CD4-positive, alpha-beta T cell (primary cell): Measurements from ENCODE around the gene ANKRD65. TPM values are rescaled to one million over a fixed set of nuclear protein-coding genes. Genes with fewer than 3 reads are reported as not detected.
A peak's percentile ranks its signal among the peaks of the same experiment; 100 is the strongest.

Source experiments
- ATAC-seq: fragments of 200-7000 bp; cut with Tn5 transposase; one replicate; pipeline ENCODE4 v1.10.0; 2022; ENCODE audit warnings: mild to moderate bottlenecking; ENCODE audit not compliant: poor library complexity
- CTCF ChIA-PET: fragments of 350-600 bp; sonication (Branson Sonifier 250); formaldehyde crosslinking; loops from one replicate; lab custom pipeline; 2021; ENCODE audit warnings: antibody characterized with exemption, inconsistent platforms; lab: Charles Lee
- POLR2A ChIA-PET: fragments of 350-600 bp; sonication (Branson Sonifier 250); formaldehyde crosslinking; loops from one replicate; lab custom pipeline; 2021; ENCODE audit warnings: antibody characterized with exemption, inconsistent platforms; lab: Charles Lee
- DNase-seq, 14 experiments: peaks; one replicate each; pipeline ENCODE4 v3.0.0-alpha.2; 2013 to 2020; ENCODE audit warnings: mixed read lengths in 2 of 14
- H3K27ac ChIP-seq, 2 donors: one replicate each; pipeline versions ENCODE4 v1.5.1 to v1.7.0; 2013; ENCODE audit warnings: low read length in 2 of 2, low read depth in 1 of 2, mild to moderate bottlenecking in 1 of 2
- H3K27me3 ChIP-seq, 2 experiments: 1 replicate in 1 of 2; 2 replicates in 1 of 2; pipeline versions ENCODE4 v1.6.1 to v1.7.0; 2013; ENCODE audit warnings: low read length in 2 of 2, control low read depth in 1 of 2, mild to moderate bottlenecking in 1 of 2, moderate library complexity in 1 of 2; ENCODE audit not compliant: insufficient read depth in 2 of 2, control insufficient read depth in 1 of 2
- H3K36me3 ChIP-seq: one replicate; pipeline ENCODE4 v1.6.1; 2013; ENCODE audit warnings: low read length, control low read depth; ENCODE audit not compliant: insufficient read depth
- H3K4me1 ChIP-seq: one replicate; pipeline ENCODE4 v1.6.1; 2013; ENCODE audit warnings: low read length, control low read depth; ENCODE audit not compliant: insufficient read depth
- H3K4me3 ChIP-seq: one replicate; pipeline ENCODE4 v1.5.1; 2013; ENCODE audit warnings: mild to moderate bottlenecking, low read length, moderate library complexity
- H3K9me3 ChIP-seq, 2 experiments: 1 replicate in 1 of 2; 2 replicates in 1 of 2; pipeline versions ENCODE4 v1.6.1 to v1.7.0; 2013; ENCODE audit warnings: low read length in 2 of 2, mild to moderate bottlenecking in 2 of 2, control low read depth in 1 of 2, moderate library complexity in 1 of 2; ENCODE audit not compliant: control insufficient read depth in 1 of 2, insufficient read depth in 1 of 2
- H3K27ac Mint-ChIP-seq: one replicate; pipeline ENCODE4 v1.8.0; 2020; ENCODE audit warnings: mixed read lengths
- H3K27me3 Mint-ChIP-seq: one replicate; pipeline ENCODE4 v1.8.0; 2021; ENCODE audit warnings: mixed read lengths
- H3K36me3 Mint-ChIP-seq: one replicate; pipeline ENCODE4 v1.8.0; 2021; ENCODE audit warnings: low read depth, mixed read lengths
- H3K4me1 Mint-ChIP-seq: one replicate; pipeline ENCODE4 v1.8.0; 2021; ENCODE audit warnings: low read depth, mixed read lengths
- H3K4me3 Mint-ChIP-seq: one replicate; pipeline ENCODE4 v1.8.0; 2020; ENCODE audit warnings: mild to moderate bottlenecking, mixed read lengths
- H3K9me3 Mint-ChIP-seq: one replicate; pipeline ENCODE4 v1.8.0; 2020; ENCODE audit warnings: mixed read lengths
- CTCF ChIP-seq: fragments of 200-600 bp; IDR thresholded peaks from one replicate; pipeline ENCODE4 v1.8.0; 2022; ENCODE audit warnings: antibody characterized with exemption, mild to moderate bottlenecking
- intact Hi-C, 2 experiments: fragments of 100-400 bp; cut with DNase I in 1 of 2; cut with micrococcal nuclease in 1 of 2; formaldehyde crosslinking; loops; one replicate each; pipeline versions ENCODE4 v1.15.1 to v1.9.0; 2023 to 2025; cut with DNase I, micrococcal nuclease
- total RNA-seq, 174 experiments: library from RNA in 2 of 174; stranded (reverse) in 2 of 174; gene quantifications; one replicate each; pipeline ENCODE4 v1.2.3 and lab custom pipeline; 2021 to 2026

Gene ANKRD65
- total RNA-seq, 2 experiments from 2014 or later, result not detected

GRCh38 chr1:1402072-1402900, 18.8 kb downstream of the ANKRD65 start:
- ATAC-seq (no peak), DNase-seq (peak in 5 of 14 experiments; percentile 19 to 68 (median 31))
- no peaks in the 10 kb centered on the region for H3K27me3 ChIP-seq
- H3K4me3 ChIP-seq, result no peak overlapping the region
- Mint-ChIP-seq H3K27me3 (no peaks in the 10 kb centered on the region), H3K27ac (peak overlapping the region; percentile 86), H3K4me1 (peaks cover 52% of the 10 kb centered on the region), H3K36me3 (peaks cover 79% of the 10 kb centered on the region), H3K9me3 (no peaks in the 10 kb centered on the region), H3K4me3 (peak overlapping the region; percentile 84)
- peaks cover 64% of the 10 kb centered on the region for H3K36me3 ChIP-seq
- TF ChIP-seq CTCF, result peak; percentile 34
- POLR2A ChIA-PET, result interaction anchor here (0.6 to 2.1 kb wide), 2 partner anchors 27 to 802 kb away, joined by 3 to 9 read pairs; partner anchors contain the start of gene AURKAIP1
- H3K27ac ChIP-seq, result no peak overlapping the region
- H3K9me3 ChIP-seq, result no peaks in the 10 kb centered on the region
- CTCF ChIA-PET, result no interaction called here
- intact Hi-C loops, result no loop called here
- peaks cover 64% of the 10 kb centered on the region for H3K4me1 ChIP-seq

- Histone ChIP-seq H3K27ac (no peak overlapping the region), H3K27me3 (no peaks in the 10 kb centered on the region), H3K9me3 (no peaks in the 10 kb centered on the region), H3K36me3 (peaks cover 70% of the 10 kb centered on the region), H3K4me3 (no peak overlapping the region), H3K4me1 (peaks cover 65% of the 10 kb centered on the region)
- ATAC-seq (no peak), DNase-seq (no peak)
- no peak for TF ChIP-seq CTCF
- H3K9me3 Mint-ChIP-seq, result no peaks in the 10 kb centered on the region
- peaks cover 78% of the 10 kb centered on the region for H3K36me3 Mint-ChIP-seq
- H3K27ac Mint-ChIP-seq, result peak overlapping the region; percentile 86
- peak overlapping the region; percentile 84 for H3K4me3 Mint-ChIP-seq
- H3K4me1 Mint-ChIP-seq, result peaks cover 47% of the 10 kb centered on the region
- ChIA-PET POLR2A (interaction anchor here (2.1 to 4.2 kb wide), 2 partner anchors 26 kb away, joined by 9 to 80 read pairs; partner anchors contain the start of gene AURKAIP1), CTCF (no interaction called here)
- no peaks in the 10 kb centered on the region for H3K27me3 Mint-ChIP-seq
- intact Hi-C loops, result no loop called here
Measured at GRCh38 chr1:1401457-1402010, 19.5 kb downstream of the ANKRD65 start.

GRCh38 chr1:1400576-1401456, 20.3 kb downstream of the ANKRD65 start:
- H3K4me3 ChIP-seq, result peak overlapping the region; percentile 99
- H3K36me3 Mint-ChIP-seq, result peaks cover 73% of the 10 kb centered on the region
- H3K27ac Mint-ChIP-seq, result peak overlapping the region; percentile 86
- ATAC-seq, result no peak
- H3K27ac ChIP-seq, result peak overlapping the region; percentile 81 to 89
- CTCF ChIA-PET, result interaction anchor here (1.9 kb wide), 1 partner anchor 26 kb away, joined by 11 read pairs; the partner anchor contains the start of gene AURKAIP1
- H3K4me3 Mint-ChIP-seq, result peak overlapping the region; percentile 92
- H3K9me3 Mint-ChIP-seq, result no peaks in the 10 kb centered on the region
- no peaks in the 10 kb centered on the region for H3K27me3 ChIP-seq
- H3K4me1 Mint-ChIP-seq, result peaks cover 42% of the 10 kb centered on the region
- no peak for DNase-seq
- TF ChIP-seq CTCF, result no peak
- POLR2A ChIA-PET, result interaction anchor here (1.8 to 4.2 kb wide), 6 partner anchors 7 to 379 kb away, joined by 4 to 80 read pairs (median 22); partner anchors contain the start of genes AURKAIP1 and MRPL20
- peaks cover 58% of the 10 kb centered on the region for H3K4me1 ChIP-seq
- no peaks in the 10 kb centered on the region for H3K9me3 ChIP-seq
- intact Hi-C loops, result no loop called here
- peaks cover 69% of the 10 kb centered on the region for H3K36me3 ChIP-seq
- H3K27me3 Mint-ChIP-seq, result no peaks in the 10 kb centered on the region
